ENCODE measurements around the gene SH2D3C.

The SH2D3C gene, protein sequence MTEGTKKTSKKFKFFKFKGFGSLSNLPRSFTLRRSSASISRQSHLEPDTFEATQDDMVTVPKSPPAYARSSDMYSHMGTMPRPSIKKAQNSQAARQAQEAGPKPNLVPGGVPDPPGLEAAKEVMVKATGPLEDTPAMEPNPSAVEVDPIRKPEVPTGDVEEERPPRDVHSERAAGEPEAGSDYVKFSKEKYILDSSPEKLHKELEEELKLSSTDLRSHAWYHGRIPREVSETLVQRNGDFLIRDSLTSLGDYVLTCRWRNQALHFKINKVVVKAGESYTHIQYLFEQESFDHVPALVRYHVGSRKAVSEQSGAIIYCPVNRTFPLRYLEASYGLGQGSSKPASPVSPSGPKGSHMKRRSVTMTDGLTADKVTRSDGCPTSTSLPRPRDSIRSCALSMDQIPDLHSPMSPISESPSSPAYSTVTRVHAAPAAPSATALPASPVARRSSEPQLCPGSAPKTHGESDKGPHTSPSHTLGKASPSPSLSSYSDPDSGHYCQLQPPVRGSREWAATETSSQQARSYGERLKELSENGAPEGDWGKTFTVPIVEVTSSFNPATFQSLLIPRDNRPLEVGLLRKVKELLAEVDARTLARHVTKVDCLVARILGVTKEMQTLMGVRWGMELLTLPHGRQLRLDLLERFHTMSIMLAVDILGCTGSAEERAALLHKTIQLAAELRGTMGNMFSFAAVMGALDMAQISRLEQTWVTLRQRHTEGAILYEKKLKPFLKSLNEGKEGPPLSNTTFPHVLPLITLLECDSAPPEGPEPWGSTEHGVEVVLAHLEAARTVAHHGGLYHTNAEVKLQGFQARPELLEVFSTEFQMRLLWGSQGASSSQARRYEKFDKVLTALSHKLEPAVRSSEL

DNA sequence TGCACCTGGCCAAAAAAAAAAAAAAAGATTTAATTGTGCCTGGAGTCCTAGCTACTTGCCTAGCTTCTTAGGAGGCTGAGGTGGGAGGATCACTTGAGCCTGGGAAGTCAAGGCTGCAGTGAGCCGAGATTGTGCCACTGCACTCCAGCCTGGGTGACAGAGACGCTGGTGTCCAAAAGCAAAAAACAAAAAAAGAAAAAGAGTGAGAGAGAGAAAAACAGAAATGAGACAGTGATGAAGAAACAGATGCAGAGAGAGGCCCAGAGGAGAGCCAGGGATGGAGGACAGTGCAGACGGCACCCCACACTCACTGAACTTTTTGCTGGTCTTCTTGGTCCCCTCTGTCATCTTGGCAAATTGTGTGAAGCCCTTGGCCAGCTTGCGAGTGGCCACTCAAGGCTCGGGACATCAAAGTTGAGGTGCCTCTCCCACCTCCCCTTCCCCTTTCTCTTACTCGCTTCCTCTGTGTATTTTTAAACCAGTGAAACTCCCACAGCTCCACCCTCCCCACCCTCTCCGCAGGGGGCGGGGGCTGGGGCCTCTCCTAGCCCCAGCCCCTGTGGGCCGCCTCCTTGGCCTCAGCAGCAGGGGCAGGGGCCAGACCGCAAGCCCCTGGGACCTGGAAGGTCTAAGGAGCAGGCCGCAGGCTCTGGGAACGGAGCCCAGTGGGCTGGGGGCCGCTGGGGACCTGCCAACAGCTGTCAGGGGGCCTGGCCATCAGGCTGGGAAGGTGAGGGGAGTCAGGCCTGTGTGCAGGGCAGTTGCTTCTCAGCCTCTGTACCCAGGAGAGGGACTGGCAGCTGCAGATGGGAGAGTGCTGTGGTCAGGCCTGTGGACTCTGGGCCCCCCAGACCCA lies at the start of gene SH2D3C:
Gene SH2D3C (minus strand): TSS at position 387 of the 856 bp plus-strand sequence. CDS start 39 bp downstream, at position 348.
- DNase-seq: peak; percentile 39 to 62 (median 52)

DNA sequence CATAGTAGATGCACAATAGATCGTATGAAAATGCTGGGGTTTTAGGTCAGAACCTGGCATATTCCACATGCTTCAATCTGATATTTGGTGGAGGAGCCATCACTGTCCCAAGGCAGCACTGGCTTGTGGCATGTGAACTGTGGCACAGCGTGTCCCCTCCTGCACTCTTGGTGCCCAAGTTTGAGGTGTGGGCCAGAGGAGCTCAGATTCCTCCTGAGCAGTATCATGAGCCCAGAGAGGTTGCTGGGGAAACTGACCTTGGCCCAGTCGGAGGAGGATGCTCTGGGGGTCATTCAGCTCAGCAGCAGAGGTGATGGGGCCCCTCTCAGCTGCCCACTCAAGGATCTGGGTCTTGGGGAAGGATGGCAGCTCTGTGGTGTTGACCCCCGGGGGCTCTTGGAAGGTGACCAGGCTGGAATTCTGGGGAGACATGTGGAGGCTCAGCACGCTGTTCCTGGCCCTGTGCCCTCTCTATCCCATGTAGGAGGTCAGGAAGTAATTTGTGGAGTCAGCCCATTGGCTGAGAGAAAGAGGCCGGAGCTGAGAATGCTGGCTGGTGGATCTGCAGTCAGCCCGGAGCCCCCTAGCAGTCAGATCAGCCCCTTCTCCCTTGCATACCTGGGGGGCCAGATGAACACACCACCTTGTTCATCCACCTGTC lies 47.9 kb upstream of the SH2D3C start:
- DNase-seq: no peak

DNA sequence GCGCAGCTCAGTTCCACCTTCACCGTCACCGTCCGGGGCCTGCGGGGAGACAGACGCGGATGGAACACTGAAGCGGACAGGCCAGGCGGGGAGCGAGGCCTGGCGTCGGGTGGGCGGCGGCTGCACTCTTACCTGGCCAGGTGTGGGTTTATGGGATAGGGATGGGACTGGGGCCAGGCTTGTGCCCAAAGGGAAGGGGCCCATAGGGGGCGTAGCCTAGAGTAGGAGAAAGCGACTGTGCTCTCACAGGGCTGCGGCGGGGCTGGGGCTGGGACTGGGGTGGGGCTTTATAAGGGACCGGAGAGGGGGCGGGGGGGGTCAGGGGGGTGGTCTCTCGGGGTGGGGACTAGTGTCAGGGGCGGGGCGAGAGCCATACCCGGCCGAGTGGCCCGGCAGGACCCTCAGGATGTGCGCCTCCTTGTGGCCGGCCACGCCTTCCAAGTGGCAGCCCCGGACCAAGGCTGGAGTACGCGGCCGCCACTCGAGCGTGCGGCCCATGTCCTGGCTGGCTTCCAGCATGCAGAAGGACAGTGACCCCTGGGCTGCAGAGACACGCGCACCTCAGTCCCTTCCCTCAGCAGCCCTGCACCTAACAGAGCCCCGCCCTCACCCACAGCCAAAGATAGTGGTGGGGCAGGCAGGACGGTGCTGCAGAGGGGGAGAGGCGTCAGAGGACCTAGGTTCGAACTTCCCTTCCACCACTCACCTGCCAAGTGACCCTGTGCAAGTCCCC lies 47.0 kb upstream of the SH2D3C start:
- peak in 2 of 3 donors; percentile 27 to 42 for DNase-seq

DNA sequence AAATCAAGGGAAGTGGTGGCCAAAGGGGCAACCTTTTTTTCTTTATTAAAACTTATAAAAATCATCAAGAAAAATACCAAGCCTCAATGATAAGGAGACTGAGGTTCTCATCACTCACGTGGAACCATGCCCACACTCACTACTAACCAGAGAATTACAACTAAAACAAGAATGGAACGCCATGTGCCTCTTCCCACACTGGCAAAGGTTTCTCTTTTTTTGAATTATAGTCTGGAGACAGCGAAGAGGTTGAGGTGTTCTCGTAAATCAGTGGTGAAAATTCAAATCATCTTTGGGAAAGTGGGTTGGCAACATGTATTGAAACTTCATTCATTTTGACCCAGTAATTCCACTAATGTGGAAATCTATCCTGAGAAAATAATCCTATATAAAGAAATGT lies 43.6 kb upstream of the SH2D3C start:
- DNase-seq: no peak

DNA sequence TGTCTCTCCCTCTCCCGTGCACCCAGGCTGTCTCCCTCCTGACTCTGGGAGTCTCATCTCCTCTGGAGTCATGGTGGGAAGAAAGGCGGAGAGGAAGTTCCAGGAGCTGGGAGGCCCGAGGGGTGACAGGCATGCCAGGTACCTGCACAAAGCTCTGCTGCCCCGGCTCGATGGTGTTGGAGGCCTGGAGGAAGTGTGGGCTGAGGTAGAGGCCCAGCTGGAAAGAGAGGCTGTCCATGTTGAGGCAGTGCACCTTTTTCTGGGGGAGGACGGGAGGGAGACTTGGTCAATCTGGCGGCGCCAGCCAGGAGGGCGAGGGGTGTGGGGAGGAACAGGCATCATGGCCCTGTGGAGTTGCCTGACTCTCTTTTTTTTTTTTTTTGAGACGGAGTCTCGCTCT lies 40.1 kb upstream of the SH2D3C start:
- no peak for DNase-seq

DNA sequence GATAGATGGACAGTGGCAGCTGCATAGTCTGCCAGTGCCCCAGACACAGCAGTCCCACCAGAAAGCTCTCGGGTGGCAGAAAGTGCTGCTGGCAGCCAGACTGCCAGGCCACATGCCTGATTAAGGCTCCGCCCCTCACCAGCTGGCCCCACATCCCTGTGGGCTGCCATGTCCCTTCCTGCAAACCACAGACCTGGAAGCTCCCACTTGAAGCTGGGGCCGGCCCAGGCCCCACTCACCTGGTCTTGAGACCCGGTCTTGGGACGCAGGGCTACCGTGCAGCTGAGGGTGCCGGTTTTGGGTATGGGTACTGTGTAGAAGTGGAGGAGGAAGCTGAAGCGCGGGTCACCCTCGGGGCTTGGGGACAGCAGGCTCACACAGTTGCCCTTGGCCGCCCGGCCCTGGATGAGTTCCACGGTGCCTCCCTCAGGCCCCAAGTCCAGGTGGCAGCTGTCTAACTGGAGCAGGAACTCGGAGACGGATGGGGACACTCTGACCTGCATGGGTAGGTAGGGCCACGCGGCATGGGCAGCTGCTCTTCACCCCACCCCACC lies 39.5 kb upstream of the SH2D3C start:
- no peak for DNase-seq

DNA sequence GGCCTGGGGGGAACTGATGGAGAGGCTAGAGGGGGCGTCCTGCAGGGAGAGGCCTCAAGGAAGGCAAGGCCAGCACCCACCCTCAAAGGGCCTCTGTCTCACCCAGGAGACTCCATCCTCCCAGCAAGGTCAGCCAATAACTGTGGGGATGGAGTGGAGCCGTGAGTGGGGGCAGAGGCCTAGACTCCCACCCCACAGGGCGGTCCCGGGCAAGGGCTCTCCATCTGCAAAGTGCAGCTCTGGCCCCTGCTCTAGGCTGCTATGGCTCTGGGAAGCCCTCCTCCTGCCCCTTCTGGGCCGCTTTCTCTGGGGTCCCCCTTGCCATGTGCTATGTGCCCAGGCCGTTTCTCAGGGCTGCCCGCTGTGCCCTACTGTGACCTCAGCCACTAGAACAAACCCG lies 38.3 kb upstream of the SH2D3C start:
- DNase-seq: no peak

DNA sequence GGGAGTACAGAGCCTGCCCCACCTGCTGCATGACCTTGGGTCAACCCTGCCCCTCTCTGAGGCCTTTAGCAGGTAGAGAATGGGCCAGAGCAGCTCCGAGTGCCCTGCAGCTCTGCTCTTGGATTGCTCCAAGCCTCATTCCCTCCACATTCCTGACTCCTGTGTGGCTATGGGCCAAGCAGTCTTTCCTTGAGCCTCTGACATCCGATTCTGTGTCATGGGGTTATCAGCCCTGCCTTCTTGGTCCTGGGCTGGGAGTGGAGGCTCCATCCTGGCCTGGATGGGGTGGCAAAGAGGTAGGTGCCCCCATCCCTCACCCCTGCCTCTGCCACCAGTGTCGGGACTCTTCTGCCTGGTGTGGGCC lies 37.9 kb upstream of the SH2D3C start:
- DNase-seq: no peak

DNA sequence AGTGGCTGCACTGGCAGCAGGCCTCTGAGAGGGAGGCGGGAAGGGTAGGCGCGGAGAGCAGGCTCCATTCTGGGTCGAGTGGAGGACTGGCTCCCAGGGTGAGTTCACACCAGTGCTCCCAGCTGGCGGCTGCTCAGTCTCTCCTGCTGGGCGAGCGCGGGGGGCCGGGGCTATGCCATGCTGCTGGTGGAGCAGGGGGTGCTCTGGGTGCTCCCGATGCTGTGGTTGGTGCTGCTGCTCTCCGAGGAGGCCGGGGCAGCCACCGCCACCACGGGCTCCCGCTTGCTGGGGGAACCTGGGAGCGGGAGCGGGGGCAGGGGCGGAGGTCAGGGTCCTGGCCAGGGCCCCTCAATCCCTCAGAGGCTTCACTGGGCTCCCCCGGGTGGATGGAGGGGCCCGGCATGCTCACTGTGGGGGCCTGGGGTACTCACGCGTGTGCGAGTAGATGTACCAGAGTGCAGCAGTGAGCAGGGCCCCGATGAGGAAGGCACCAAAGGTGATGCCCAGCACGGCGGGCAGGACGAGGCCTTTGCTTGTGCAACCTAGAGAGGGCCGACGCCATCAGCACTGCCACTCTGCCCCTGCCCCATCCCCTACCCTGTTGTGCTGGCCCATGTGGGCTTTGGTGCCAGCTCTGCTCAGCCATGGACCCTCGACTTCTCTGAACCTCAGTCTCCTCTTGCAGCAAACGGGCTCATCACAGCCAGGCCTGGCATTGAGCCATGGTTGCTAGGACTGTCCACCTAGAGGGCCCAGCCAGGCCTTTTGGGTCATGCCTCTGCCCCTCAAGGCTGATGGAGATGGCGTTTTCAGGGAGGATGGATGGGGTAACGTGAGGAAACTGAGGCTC lies 37.3 kb upstream of the SH2D3C start:
- DNase-seq: no peak

DNA sequence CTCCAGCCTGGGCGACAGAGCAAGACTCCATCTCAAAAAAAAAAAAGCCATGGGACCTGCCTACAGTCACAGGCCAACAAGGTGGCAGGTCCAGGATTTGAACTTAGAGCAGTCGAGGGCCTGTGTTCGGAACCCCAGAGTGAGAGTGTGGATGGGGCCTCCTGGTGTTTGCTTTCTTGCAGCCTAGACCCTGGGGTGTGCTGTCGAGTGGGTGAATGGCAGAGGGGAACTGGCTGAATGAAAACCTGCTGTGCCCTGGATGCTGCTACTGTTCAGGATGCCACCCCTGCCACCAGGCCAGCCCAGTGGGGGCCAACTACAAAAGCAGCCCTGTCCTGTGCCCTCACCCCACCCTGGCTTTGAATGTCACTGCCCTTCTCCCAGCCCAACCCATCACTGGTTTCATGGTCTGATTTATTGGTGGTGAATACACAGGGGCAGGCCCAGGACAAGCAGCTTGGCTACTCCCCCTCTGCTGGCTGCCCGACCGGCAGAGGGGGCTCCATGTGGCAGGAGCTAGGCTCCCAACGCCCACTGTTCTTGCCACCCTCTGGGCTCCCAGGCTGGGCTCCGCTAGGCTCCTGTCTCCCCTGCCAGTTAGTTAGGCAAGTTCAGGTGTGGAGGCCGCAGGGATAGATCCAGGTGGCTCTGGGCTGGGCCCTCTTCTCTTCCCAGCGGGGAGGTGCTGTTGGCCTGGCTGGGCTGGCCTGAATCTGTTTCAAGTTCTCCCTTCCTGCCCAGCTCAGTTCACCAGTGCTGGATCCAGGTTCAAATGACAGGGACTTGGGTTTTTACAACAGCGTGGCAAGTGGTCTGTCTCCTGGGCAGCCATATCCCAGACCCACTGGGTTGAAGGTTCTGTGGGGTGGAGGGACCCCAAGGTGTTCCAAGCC lies 36.4 kb upstream of the SH2D3C start:
- DNase-seq: no peak

DNA sequence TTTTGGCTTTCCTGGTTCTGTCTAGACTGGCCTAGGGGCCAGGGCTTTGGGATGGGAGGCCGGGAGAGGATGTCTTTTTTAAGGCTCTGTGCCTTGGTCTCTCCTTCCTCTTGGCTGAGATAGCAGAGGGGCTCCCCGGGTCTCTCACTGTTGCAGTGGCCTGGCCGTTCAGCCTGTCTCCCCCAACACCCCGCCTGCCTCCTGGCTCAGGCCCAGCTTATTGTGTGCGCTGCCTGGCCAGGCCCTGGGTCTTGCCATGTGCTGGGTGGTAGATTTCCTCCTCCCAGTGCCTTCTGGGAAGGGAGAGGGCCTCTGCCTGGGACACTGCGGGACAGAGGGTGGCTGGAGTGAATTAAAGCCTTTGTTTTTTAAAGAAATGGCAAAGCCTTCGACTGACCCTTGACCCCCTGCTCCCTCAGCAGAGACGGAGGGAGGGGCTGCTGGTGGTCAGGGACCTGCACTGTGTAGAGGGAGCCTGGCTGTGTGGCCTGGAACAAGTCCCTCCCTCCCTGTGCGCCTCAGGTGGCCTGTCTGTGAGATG lies 35.3 kb upstream of the SH2D3C start:
- DNase-seq: no peak

DNA sequence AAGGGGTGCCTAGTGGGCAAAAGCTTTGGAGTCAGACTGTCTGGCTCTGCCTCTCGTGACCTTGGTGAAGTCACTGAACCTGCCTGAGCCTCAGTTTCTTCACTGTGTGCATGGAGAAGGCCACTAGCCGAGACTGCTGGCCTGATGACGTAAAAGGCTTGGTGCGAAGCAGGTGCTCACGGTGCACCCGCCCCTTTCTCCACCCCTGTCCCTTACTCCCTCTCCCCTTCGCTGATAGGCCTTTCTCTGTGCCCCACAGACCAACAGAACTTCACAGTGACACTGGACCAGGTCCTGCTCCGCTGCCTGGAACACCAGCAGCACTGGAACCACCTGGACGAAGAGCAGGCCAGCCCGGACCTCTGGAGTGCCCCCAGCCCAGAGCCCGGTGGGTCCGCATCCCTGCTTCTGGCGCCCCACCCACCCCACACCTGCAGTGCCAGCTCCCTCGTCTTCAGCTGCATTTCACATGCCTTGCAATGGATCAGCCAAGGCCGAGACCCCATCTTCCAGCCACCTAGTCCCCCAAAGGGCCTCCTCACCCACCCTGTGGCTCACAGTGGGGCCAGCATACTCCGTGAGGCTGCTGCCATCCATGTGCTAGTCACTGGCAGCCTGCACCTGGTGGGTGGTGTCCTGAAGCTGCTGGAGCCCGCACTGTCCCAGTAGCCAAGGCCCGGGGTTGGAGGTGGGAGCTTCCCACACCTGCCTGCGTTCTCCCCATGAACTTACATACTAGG lies 34.6 kb upstream of the SH2D3C start:
- DNase-seq: no peak

DNA sequence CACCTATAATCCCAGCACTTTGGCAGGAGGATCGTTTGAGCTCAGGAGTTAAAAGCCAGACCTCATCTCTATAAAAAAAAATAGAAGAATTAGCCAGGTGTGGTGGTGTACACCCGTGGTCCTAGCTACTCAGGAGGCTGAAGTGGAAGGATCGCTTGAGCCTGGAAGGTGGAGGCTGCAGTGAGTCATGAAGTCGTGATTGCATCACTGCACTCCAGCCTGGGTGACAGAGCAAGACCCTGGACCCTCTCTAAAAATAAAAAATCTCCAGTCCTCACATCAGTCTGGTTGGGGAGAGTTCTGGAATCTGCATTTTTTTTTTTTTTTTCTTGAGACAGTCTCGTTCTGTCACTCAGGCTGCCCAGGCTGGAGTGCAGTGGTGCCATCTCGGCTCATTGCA lies 33.5 kb upstream of the SH2D3C start:
- DNase-seq: peak in 2 of 3 donors; percentile 18

DNA sequence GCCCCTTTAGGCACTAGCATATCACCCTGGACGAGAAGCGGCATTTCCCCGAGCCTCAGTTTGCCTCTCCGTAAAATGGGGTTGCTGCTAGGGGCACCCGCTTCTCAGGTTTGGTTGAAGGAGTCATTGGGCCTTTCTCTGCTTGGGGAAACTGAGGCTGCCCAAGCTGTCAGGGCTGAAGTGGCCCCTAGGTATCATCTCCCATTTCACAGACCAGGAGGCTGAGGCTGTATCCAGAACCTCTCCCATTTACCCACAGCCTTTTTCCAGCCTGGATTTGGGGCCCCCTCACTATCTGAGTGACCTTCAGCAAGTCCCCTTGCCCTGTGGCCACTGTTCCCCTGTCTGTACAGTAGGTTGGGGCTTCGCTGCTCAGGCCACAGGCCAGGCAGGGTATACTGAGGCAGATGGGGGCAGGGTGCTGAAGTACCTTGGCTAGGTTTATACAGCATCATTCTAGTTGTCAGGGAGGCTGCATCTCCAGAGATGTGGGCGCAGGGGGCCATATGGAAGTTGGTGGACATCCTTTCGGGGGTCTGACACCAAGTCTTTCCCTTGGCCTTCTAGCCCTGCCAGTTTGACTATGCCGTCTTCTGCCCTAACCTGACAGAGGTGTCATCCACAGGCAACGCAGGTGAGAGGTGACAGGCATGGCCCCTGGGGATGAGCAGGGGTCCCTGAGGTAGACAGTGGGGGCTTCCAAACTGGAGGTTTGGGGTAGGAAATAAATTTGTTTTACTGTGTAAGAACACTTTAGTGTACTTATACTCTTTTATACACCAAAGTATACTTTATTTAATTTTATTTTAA lies 32.1 kb upstream of the SH2D3C start:
- no peak for DNase-seq

DNA sequence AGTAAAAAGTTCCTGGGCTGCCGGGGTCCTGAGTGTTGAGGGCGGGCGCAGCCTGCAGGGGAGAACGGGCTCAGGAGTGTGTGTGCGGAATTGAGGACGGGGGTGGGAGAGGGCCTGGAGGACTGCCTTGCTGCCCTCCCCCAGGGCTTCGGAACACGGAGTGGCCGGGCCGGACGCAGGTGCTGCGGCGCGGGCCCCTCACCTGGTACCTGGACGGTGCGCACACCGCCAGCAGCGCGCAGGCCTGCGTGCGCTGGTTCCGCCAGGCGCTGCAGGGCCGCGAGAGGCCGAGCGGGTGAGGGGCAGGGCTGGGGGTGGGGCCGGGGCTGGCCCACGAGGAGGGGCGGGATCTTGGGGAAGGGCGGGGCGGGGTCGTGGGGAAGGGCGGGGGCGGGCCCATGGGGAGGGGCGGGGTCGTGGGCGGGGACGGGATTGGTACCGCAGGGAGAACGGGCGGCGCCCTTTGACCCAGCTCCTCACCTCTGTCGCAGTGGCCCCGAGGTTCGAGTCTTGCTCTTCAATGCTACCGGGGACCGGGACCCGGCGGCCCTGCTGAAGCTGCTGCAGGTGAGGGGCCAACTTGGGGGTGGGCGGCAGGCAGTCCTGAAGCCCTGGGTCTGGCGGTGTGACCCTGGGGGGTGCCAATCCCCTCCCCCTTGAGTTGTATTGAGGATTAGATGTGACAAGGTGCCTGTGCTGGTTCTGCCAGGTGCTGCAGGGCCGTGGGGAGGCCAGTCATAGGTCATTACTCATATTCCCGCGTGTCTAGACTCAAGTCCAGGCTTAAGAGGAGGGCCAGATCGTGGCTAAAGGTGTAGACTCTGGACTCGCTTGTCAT lies 31.3 kb upstream of the SH2D3C start:
- peak in 1 of 3 donors; percentile 26 for DNase-seq

DNA sequence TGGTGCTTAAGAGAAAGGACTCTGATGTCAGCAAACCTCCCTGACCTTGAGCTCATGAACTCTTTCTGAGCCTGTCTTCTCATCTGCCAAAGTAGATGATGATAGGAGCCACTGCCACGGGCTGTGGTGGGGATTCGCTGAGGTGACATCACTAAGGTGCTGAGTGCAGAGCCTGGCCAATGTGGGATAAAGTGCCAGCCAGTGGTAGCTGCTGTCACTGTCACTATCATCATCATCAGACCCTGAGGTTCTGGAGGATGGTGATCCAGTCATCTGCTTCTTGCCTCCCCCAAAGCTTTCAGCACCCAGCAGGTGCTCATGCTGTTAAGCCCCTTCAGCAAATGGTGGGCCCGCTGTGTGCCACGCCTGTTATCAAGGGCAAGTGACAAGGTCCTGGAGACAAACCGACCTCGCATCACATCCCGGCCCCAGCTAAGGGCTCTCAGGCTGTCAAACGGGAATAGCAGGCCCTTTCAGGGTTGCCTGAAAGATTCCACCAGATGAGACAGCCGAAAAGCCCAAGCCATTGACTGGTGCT lies 30.6 kb upstream of the SH2D3C start:
- DNase-seq: no peak

Measured in suppressor macrophage treated with lipopolysaccharide for 1 hour (primary cell).